Natural killer cell treated with Interleukin-12 subunit alpha and Interleukin-12 subunit beta and Interleukin-15 and Interleukin-18, amount 100 ng/mL, for 72 hours (primary cell): ENCODE data around the gene USP24. TPM values are rescaled to one million over a fixed set of nuclear protein-coding genes. Genes with fewer than 3 reads are reported as not detected.
"Not testable (repeated sequence)": the region's sequence is repeated elsewhere in the genome, so short reads cannot be mapped to it uniquely, and the experiment has no call there.

Experiments
- ATAC-seq, 2 donors: fragments of 150-1000 bp; cut with Tn5 transposase in 1 of 2; sonication (Bioruptor Pico), chemical (Tn5 transposase) in 1 of 2; 2 replicates each; pipeline ENCODE4 v1.10.0; 2021
- DNase-seq: peaks from one replicate; pipeline ENCODE4 v3.0.0; 2022; ENCODE audit warnings: low spot score
- H3K27ac Mint-ChIP-seq, 2 donors: 1 replicate in 1 of 2; 2 replicates in 1 of 2; pipeline ENCODE4 v1.8.0; 2022; ENCODE audit warnings: mixed read lengths in 2 of 2, mild to moderate bottlenecking in 1 of 2, moderate library complexity in 1 of 2
- H3K27me3 Mint-ChIP-seq, 2 donors: 1 replicate in 1 of 2; 2 replicates in 1 of 2; pipeline ENCODE4 v1.8.0; 2022; ENCODE audit warnings: mixed read lengths in 2 of 2
- H3K36me3 Mint-ChIP-seq: one replicate; pipeline ENCODE4 v1.8.0; 2022; ENCODE audit warnings: mixed read lengths
- H3K4me1 Mint-ChIP-seq, 2 donors: 1 replicate in 1 of 2; 2 replicates in 1 of 2; pipeline ENCODE4 v1.8.0; 2022; ENCODE audit warnings: low read depth in 2 of 2, mixed read lengths in 2 of 2, mild to moderate bottlenecking in 1 of 2
- H3K4me3 Mint-ChIP-seq: one replicate; pipeline ENCODE4 v1.8.0; 2022; ENCODE audit warnings: mixed read lengths
- H3K9me3 Mint-ChIP-seq: 2 replicates; pipeline ENCODE4 v1.8.0; 2022; ENCODE audit warnings: mixed read lengths
- total RNA-seq, 2 donors: library from RNA; stranded (reverse); gene quantifications; one replicate each; pipeline ENCODE4 v1.2.3, GENCODE V29; 2022

Gene USP24
- total RNA-seq, 2 donors from 2014 or later, result 66.8 to 83.1 TPM

- no peak for ATAC-seq
- no peak for DNase-seq
- Mint-ChIP-seq H3K9me3 (no peaks in the 10 kb centered on the region), H3K36me3 (peaks cover 49% of the 10 kb centered on the region), H3K27ac (peak overlapping the region; percentile 89 to 92), H3K4me3 (peak overlapping the region; percentile 71), H3K4me1 (peaks cover 35 to 49% of the 10 kb centered on the region in 2 donors), H3K27me3 (no peaks in the 10 kb centered on the region)
These were observed 85.9 kb downstream of the USP24 start for GRCh38 chr1:55129194-55129728.

- peaks cover 42% of the 10 kb centered on the region for H3K36me3 Mint-ChIP-seq
- H3K27me3 Mint-ChIP-seq, result no peaks in the 10 kb centered on the region
- H3K27ac Mint-ChIP-seq, result peak overlapping the region; percentile 89 to 92
- no peaks in the 10 kb centered on the region for H3K9me3 Mint-ChIP-seq
- ATAC-seq (peak; percentile 68 to 82), DNase-seq (no peak)
- H3K4me3 Mint-ChIP-seq, result peak overlapping the region; percentile 71
- peaks cover 35 to 49% of the 10 kb centered on the region in 2 donors for H3K4me1 Mint-ChIP-seq
These were observed 86.7 kb downstream of the USP24 start for GRCh38 chr1:55128418-55128995.

GRCh38 chr1:55127827-55128343, 87.3 kb downstream of the USP24 start:
- no peaks in the 10 kb centered on the region for H3K27me3 Mint-ChIP-seq

GRCh38 chr1:55124470-55124869, 90.7 kb downstream of the USP24 start:
- Mint-ChIP-seq H3K27me3 (no peaks in the 10 kb centered on the region), H3K27ac (peak overlapping the region; percentile 9 to 89), H3K9me3 (no peaks in the 10 kb centered on the region), H3K36me3 (peaks cover 58% of the 10 kb centered on the region), H3K4me3 (no peak overlapping the region), H3K4me1 (peaks cover 32 to 36% of the 10 kb centered on the region in 2 donors)
- ATAC-seq, result no peak
- no peak for DNase-seq

More at GRCh38 chr1:55127827-55128343, 87.3 kb downstream of the USP24 start:
- Mint-ChIP-seq H3K4me3 (peak overlapping the region; percentile 71), H3K9me3 (no peaks in the 10 kb centered on the region), H3K4me1 (peaks cover 35 to 49% of the 10 kb centered on the region in 2 donors), H3K27ac (peak overlapping the region; percentile 89 to 92), H3K36me3 (peaks cover 43% of the 10 kb centered on the region)
- DNase-seq (peak; percentile 71), ATAC-seq (peak; percentile 95 to 96)

GRCh38 chr1:55120538-55120937, 94.6 kb downstream of the USP24 start:
- H3K9me3 Mint-ChIP-seq, result no peaks in the 10 kb centered on the region

GRCh38 chr1:55118651-55119329, 96.4 kb downstream of the USP24 start:
- ATAC-seq (no peak), DNase-seq (no peak)
- Mint-ChIP-seq H3K4me3 (no peak overlapping the region), H3K36me3 (peaks cover 67% of the 10 kb centered on the region), H3K27ac (peak overlapping the region; percentile 29 to 63), H3K27me3 (no peaks in the 10 kb centered on the region), H3K9me3 (no peaks in the 10 kb centered on the region), H3K4me1 (peaks cover 31 to 35% of the 10 kb centered on the region in 2 donors)

More at GRCh38 chr1:55120538-55120937, 94.6 kb downstream of the USP24 start:
- peaks cover 64% of the 10 kb centered on the region for H3K36me3 Mint-ChIP-seq
- ATAC-seq, result no peak
- DNase-seq, result no peak
- peak overlapping the region; percentile 34 to 72 for H3K27ac Mint-ChIP-seq
- peaks cover 31% of the 10 kb centered on the region in 2 donors for H3K4me1 Mint-ChIP-seq
- no peak overlapping the region for H3K4me3 Mint-ChIP-seq
- no peaks in the 10 kb centered on the region for H3K27me3 Mint-ChIP-seq

GRCh38 chr1:55117941-55118340, 97.2 kb downstream of the USP24 start:
- H3K4me1 Mint-ChIP-seq, result peaks cover 38 to 40% of the 10 kb centered on the region in 2 donors
- no peaks in the 10 kb centered on the region for H3K9me3 Mint-ChIP-seq
- ATAC-seq (no peak), DNase-seq (no peak)
- no peak overlapping the region for H3K4me3 Mint-ChIP-seq
- H3K27me3 Mint-ChIP-seq, result no peaks in the 10 kb centered on the region
- H3K36me3 Mint-ChIP-seq, result peaks cover 75% of the 10 kb centered on the region
- peak overlapping the region; percentile 29 to 63 for H3K27ac Mint-ChIP-seq

GRCh38 chr1:55109005-55109404, 106.2 kb downstream of the USP24 start:
- Mint-ChIP-seq H3K36me3 (peaks cover 43% of the 10 kb centered on the region), H3K27ac (peak overlapping the region in 1 of 2 donors; percentile 79), H3K4me1 (peaks cover 8 to 15% of the 10 kb centered on the region in 2 donors)
- not testable (repeated sequence) for ATAC-seq, H3K27me3 Mint-ChIP-seq, H3K9me3 Mint-ChIP-seq, H3K4me3 Mint-ChIP-seq, DNase-seq

- H3K9me3 Mint-ChIP-seq, result no peaks in the 10 kb centered on the region
- ATAC-seq, result no peak
- no peak overlapping the region for H3K27ac Mint-ChIP-seq
- H3K27me3 Mint-ChIP-seq, result no peaks in the 10 kb centered on the region
- DNase-seq, result no peak
- peaks cover 0 to 10% of the 10 kb centered on the region in 2 donors for H3K4me1 Mint-ChIP-seq
- no peak overlapping the region for H3K4me3 Mint-ChIP-seq
- H3K36me3 Mint-ChIP-seq, result peaks cover 30% of the 10 kb centered on the region
These were observed 108.1 kb downstream of the USP24 start for GRCh38 chr1:55107101-55107500.

- H3K36me3 Mint-ChIP-seq, result peaks cover 14% of the 10 kb centered on the region
These were observed 111.3 kb downstream of the USP24 start for GRCh38 chr1:55103891-55104290.

GRCh38 chr1:55095095-55095494, 120.1 kb downstream of the USP24 start:
- Mint-ChIP-seq H3K4me3 (no peak overlapping the region), H3K36me3 (peaks cover 47% of the 10 kb centered on the region), H3K27ac (peak overlapping the region; percentile 10 to 61), H3K9me3 (no peaks in the 10 kb centered on the region), H3K27me3 (no peaks in the 10 kb centered on the region), H3K4me1 (peaks cover 0 to 2% of the 10 kb centered on the region in 2 donors)
- DNase-seq, result no peak
- ATAC-seq, result no peak

More at GRCh38 chr1:55103891-55104290, 111.3 kb downstream of the USP24 start:
- peak overlapping the region in 1 of 2 donors; percentile 62 for H3K27ac Mint-ChIP-seq
- H3K4me1 Mint-ChIP-seq, result peaks cover 0 to 10% of the 10 kb centered on the region in 2 donors
- no peak for DNase-seq
- no peaks in the 10 kb centered on the region for H3K27me3 Mint-ChIP-seq
- H3K9me3 Mint-ChIP-seq, result no peaks in the 10 kb centered on the region
- H3K4me3 Mint-ChIP-seq, result no peak overlapping the region
- ATAC-seq, result no peak

- Mint-ChIP-seq H3K36me3 (peaks cover 54% of the 10 kb centered on the region), H3K9me3 (no peaks in the 10 kb centered on the region), H3K4me3 (no peak overlapping the region), H3K4me1 (peaks cover 13 to 14% of the 10 kb centered on the region in 2 donors), H3K27ac (no peak overlapping the region), H3K27me3 (no peaks in the 10 kb centered on the region)
- DNase-seq (no peak), ATAC-seq (no peak)
These were observed 122.7 kb downstream of the USP24 start for GRCh38 chr1:55092475-55092874.

- H3K9me3 Mint-ChIP-seq, result no peaks in the 10 kb centered on the region
- peaks cover 14% of the 10 kb centered on the region in 2 donors for H3K4me1 Mint-ChIP-seq
- DNase-seq (no peak), ATAC-seq (no peak)
- no peak overlapping the region for H3K27ac Mint-ChIP-seq
- H3K27me3 Mint-ChIP-seq, result no peaks in the 10 kb centered on the region
- H3K4me3 Mint-ChIP-seq, result no peak overlapping the region
- peaks cover 48% of the 10 kb centered on the region for H3K36me3 Mint-ChIP-seq
These were observed 125.5 kb downstream of the USP24 start for GRCh38 chr1:55089683-55090082.

- H3K36me3 Mint-ChIP-seq, result peaks cover 47% of the 10 kb centered on the region
These were observed 126.8 kb downstream of the USP24 start for GRCh38 chr1:55088413-55088812.

More at GRCh38 chr1:55088413-55088812, 126.8 kb downstream of the USP24 start:
- peaks cover 14% of the 10 kb centered on the region in 2 donors for H3K4me1 Mint-ChIP-seq
- H3K27ac Mint-ChIP-seq, result peak overlapping the region; percentile 30 to 62
- peak overlapping the region; percentile 4 for H3K4me3 Mint-ChIP-seq
- DNase-seq, result no peak
- H3K27me3 Mint-ChIP-seq, result no peaks in the 10 kb centered on the region
- no peaks in the 10 kb centered on the region for H3K9me3 Mint-ChIP-seq
- ATAC-seq, result no peak
